Epithelial cell of proximal tubule (primary cell): Measurements from ENCODE around the gene CTNND2. TPM values are rescaled to one million over a fixed set of nuclear protein-coding genes. Genes with fewer than 3 reads are reported as not detected.

Experiments
- DNase-seq: peaks from one replicate; pipeline ENCODE4 v3.0.0-alpha.2; 2011; ENCODE audit warnings: low read depth
- H3K4me3 ChIP-seq: 2 replicates; pipeline ENCODE4 v1.5.1; 2011; ENCODE audit warnings: low read depth, mild to moderate bottlenecking, low read length
- total RNA-seq: library from RNA; depleted of rRNA; stranded (reverse); fragments of >200 nt; gene quantifications from 2 replicates; pipeline ENCODE4 v1.2.3, GENCODE V29; 2015
- TF ChIP-seq, protein P1 (sequence below): conservative IDR thresholded peaks from 2 replicates; pipeline ENCODE4 v1.5.1; 2012; ENCODE audit warnings: low read depth, mild to moderate bottlenecking, low read length

CTNND2 gene
- total RNA-seq, 1 donor from 2014 or later, result 0.12 TPM

DNA sequence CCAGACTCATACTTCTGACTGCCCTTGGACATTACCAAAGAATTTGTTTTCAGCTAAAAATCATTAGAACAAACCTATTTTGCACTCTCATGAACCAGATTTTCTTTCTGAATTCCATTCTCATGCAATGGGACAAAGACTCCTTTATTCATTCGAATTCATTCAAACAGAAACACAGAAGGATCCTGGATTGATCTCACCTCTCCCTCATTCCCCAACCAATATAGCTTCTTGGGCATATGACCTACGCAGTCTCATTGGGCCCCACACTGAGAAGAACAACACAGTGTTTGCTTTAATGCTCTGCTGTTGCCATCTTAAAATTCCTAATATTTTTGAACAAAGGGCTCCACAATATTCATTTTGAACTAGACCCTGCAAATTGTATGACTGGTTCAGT, 392.4 kb downstream of the CTNND2 start:
- no peak for DNase-seq
- TF ChIP-seq, protein P1, sequence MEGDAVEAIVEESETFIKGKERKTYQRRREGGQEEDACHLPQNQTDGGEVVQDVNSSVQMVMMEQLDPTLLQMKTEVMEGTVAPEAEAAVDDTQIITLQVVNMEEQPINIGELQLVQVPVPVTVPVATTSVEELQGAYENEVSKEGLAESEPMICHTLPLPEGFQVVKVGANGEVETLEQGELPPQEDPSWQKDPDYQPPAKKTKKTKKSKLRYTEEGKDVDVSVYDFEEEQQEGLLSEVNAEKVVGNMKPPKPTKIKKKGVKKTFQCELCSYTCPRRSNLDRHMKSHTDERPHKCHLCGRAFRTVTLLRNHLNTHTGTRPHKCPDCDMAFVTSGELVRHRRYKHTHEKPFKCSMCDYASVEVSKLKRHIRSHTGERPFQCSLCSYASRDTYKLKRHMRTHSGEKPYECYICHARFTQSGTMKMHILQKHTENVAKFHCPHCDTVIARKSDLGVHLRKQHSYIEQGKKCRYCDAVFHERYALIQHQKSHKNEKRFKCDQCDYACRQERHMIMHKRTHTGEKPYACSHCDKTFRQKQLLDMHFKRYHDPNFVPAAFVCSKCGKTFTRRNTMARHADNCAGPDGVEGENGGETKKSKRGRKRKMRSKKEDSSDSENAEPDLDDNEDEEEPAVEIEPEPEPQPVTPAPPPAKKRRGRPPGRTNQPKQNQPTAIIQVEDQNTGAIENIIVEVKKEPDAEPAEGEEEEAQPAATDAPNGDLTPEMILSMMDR, result no peak
- no peak overlapping the region for H3K4me3 ChIP-seq

DNA sequence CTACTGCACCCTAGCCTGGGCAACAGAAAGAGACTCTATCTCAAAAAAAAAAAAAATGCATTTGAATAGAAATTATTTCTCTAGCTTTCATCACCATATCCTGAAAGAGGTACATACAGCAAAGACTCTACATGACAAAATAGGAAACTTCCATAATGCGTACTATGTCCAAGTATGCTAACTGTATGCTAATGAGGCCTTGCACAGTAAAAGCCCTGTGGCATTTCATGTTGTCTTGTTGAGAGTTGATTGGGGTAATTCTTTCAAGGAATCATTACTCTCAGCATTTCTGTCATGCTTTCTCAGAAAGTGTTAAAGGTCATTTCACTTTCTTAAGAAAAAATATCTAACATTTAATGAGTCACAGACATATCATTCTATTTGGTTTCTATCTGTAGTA, 393.4 kb downstream of the CTNND2 start:
- H3K4me3 ChIP-seq, result no peak overlapping the region
- TF ChIP-seq, protein P1, result no peak
- DNase-seq, result no peak

DNA sequence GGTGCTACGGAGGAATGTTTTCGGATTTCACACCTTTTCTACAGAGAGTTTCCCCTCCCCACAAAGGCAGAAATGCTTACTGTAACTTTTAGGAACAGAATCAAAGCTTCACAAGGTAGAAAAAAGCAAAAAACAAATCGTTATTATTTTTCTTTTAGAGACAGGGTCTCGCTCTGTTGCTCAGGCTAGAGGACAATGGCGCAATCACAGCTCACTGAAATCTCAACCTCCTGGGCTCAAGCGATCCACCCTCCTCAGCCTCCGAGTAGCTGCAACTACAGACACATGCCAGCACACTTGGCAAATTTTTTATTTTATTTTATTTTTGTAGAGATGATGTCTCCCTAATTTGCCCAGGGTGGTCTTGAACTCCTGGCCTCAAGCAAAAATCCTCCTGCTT, 394.5 kb downstream of the CTNND2 start:
- DNase-seq, result no peak
- TF ChIP-seq, protein P1, result no peak

DNA sequence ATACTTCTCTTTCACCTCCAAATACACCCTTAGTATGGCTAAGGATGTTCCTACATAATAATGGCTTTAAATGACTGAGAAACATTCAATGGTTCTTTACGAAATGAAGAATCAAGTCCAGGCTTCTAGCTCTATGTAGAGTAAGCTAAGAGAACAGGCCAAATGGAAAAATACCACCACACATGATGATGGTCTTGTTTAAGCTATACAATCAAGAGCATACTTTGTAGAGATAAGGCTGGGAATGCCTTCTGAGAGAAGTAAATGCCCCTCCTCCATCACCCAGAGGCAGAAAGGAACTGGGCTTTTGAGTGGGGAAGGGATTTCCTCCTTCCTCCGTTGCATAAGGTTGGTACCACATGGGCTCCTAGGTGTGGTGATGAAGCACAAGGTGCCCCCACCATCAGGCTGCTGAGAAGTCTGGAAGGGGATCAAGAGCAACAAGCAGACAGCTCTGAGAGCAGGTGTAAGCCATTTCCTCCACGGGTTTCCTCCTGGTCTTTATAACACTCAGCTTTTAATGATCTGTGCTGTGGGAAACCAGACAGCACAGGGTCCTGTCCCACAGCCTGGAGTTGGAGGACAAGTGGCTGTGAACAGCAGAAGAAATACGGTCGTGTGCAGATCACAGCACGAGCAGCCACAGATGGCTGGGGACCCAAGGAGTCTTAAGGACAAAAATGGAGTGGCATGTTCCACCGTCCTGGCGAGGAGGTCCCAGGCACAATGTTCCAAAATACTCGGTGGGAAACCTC, 396.9 kb downstream of the CTNND2 start:
- DNase-seq, result no peak
- TF ChIP-seq, protein P1, result no peak
- H3K4me3 ChIP-seq, result no peak overlapping the region

More for the DNA sequence above, 394.5 kb downstream of the CTNND2 start:
- H3K4me3 ChIP-seq, result peak overlapping the region; percentile 33

DNA sequence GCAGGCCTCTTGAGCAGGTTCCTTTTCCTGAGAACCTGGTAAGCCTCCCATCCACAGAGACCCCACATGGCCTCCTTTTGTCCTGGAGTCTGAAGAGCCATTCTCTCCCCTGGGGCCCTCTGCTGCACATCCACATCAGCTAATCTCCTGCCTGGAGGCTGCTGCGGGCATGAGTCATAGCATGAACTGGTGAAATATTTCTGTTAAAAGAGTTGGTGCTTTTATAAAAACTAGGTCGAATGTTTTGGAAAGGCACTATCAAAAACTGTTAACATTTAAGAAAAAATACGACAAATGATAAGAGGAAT, 399.4 kb downstream of the CTNND2 start:
- TF ChIP-seq, protein P1, result no peak
- no peak for DNase-seq
- no peak overlapping the region for H3K4me3 ChIP-seq

DNA sequence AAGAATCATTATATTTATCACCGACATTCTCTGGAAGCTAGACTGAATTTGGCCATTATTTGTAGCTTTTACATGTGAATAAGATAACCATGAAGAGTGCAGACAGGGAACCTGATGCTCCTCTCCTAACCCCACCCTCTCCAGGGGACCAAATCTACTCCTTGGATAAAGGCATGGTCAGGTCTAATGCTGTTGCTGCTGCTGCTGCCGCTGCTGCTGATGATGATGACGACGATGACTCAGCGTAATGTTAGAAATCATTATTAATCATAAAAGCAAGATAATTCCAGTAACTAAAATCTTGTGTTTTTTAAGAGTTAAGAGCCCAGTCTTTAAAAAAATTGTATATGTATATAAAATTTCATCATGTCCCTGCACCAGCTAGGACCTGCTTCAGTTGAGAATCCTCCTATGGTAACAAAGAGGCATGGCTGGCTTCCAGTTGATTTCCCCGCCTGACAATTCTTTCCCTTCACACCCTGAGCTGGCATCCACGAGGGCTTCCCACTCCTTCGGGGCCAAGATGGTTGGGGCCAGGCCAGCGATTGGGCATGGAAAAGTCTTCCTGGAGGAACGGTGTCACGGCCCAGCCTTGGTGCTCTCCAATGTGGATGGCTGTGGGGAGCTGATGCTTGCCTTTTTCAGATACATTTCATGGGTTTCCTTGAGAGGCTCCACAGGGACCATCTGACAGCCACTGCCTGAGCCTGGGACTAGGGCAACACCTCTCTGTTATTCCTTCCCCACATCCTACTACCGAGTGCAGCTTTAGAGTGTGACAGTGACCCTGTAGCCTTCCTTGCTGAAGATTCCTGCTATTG, 400.0 kb downstream of the CTNND2 start:
- no peak for DNase-seq
- no peak overlapping the region for H3K4me3 ChIP-seq
- TF ChIP-seq, protein P1, result no peak
